CD4-positive, alpha-beta T cell (primary cell): Measurements from ENCODE around the gene AKNAD1. TPM values are rescaled to one million over a fixed set of nuclear protein-coding genes. Genes with fewer than 3 reads are reported as not detected.

Experiments used
- ATAC-seq: fragments of 200-7000 bp; cut with Tn5 transposase; one replicate; pipeline ENCODE4 v1.10.0; 2022; ENCODE audit warnings: mild to moderate bottlenecking; ENCODE audit not compliant: poor library complexity
- CTCF ChIA-PET: fragments of 350-600 bp; sonication (Branson Sonifier 250); formaldehyde crosslinking; loops from one replicate; lab custom pipeline; 2021; ENCODE audit warnings: antibody characterized with exemption, inconsistent platforms; lab: Charles Lee
- POLR2A ChIA-PET: fragments of 350-600 bp; sonication (Branson Sonifier 250); formaldehyde crosslinking; loops from one replicate; lab custom pipeline; 2021; ENCODE audit warnings: antibody characterized with exemption, inconsistent platforms; lab: Charles Lee
- DNase-seq, 14 experiments: peaks; one replicate each; pipeline ENCODE4 v3.0.0-alpha.2; 2013 to 2020; ENCODE audit warnings: mixed read lengths in 2 of 14
- H3K27ac ChIP-seq, 2 donors: one replicate each; pipeline versions ENCODE4 v1.5.1 to v1.7.0; 2013; ENCODE audit warnings: low read length in 2 of 2, low read depth in 1 of 2, mild to moderate bottlenecking in 1 of 2
- H3K27me3 ChIP-seq, 2 experiments: 1 replicate in 1 of 2; 2 replicates in 1 of 2; pipeline versions ENCODE4 v1.6.1 to v1.7.0; 2013; ENCODE audit warnings: low read length in 2 of 2, control low read depth in 1 of 2, mild to moderate bottlenecking in 1 of 2, moderate library complexity in 1 of 2; ENCODE audit not compliant: insufficient read depth in 2 of 2, control insufficient read depth in 1 of 2
- H3K36me3 ChIP-seq: one replicate; pipeline ENCODE4 v1.6.1; 2013; ENCODE audit warnings: low read length, control low read depth; ENCODE audit not compliant: insufficient read depth
- H3K4me1 ChIP-seq: one replicate; pipeline ENCODE4 v1.6.1; 2013; ENCODE audit warnings: low read length, control low read depth; ENCODE audit not compliant: insufficient read depth
- H3K4me3 ChIP-seq: one replicate; pipeline ENCODE4 v1.5.1; 2013; ENCODE audit warnings: mild to moderate bottlenecking, low read length, moderate library complexity
- H3K9me3 ChIP-seq, 2 experiments: 1 replicate in 1 of 2; 2 replicates in 1 of 2; pipeline versions ENCODE4 v1.6.1 to v1.7.0; 2013; ENCODE audit warnings: low read length in 2 of 2, mild to moderate bottlenecking in 2 of 2, control low read depth in 1 of 2, moderate library complexity in 1 of 2; ENCODE audit not compliant: control insufficient read depth in 1 of 2, insufficient read depth in 1 of 2
- H3K27ac Mint-ChIP-seq: one replicate; pipeline ENCODE4 v1.8.0; 2020; ENCODE audit warnings: mixed read lengths
- H3K27me3 Mint-ChIP-seq: one replicate; pipeline ENCODE4 v1.8.0; 2021; ENCODE audit warnings: mixed read lengths
- H3K36me3 Mint-ChIP-seq: one replicate; pipeline ENCODE4 v1.8.0; 2021; ENCODE audit warnings: low read depth, mixed read lengths
- H3K4me1 Mint-ChIP-seq: one replicate; pipeline ENCODE4 v1.8.0; 2021; ENCODE audit warnings: low read depth, mixed read lengths
- H3K4me3 Mint-ChIP-seq: one replicate; pipeline ENCODE4 v1.8.0; 2020; ENCODE audit warnings: mild to moderate bottlenecking, mixed read lengths
- H3K9me3 Mint-ChIP-seq: one replicate; pipeline ENCODE4 v1.8.0; 2020; ENCODE audit warnings: mixed read lengths
- intact Hi-C, 2 experiments: fragments of 100-400 bp; cut with DNase I in 1 of 2; cut with micrococcal nuclease in 1 of 2; formaldehyde crosslinking; loops; one replicate each; pipeline versions ENCODE4 v1.15.1 to v1.9.0; 2023 to 2025; cut with DNase I, micrococcal nuclease
- total RNA-seq, 174 experiments: library from RNA in 2 of 174; stranded (reverse) in 2 of 174; gene quantifications; one replicate each; pipeline ENCODE4 v1.2.3 and lab custom pipeline; 2021 to 2026
- TF ChIP-seq, protein P1 (sequence below): fragments of 200-600 bp; IDR thresholded peaks from one replicate; pipeline ENCODE4 v1.8.0; 2022; ENCODE audit warnings: antibody characterized with exemption, mild to moderate bottlenecking

The AKNAD1 gene
- total RNA-seq, 2 experiments from 2014 or later, result not detected

GRCh38 chr1:108828074-108828961 lies 28.6 kb downstream of the AKNAD1 start:
- Histone ChIP-seq H3K4me3 (no peak overlapping the region), H3K27ac (no peak overlapping the region), H3K27me3 (no peaks in the 10 kb centered on the region), H3K9me3 (no peaks in the 10 kb centered on the region), H3K36me3 (no peaks in the 10 kb centered on the region), H3K4me1 (peaks cover 4% of the 10 kb centered on the region)
- peak; percentile 46 to 83 (median 60) for DNase-seq
- ATAC-seq, result peak; percentile 68
- intact Hi-C loops, result loop anchor here (1.0 to 5.0 kb wide), 5 partner anchors 70 to 704 kb away; partner anchors contain the start of genes PRPF38B (in 1 of the 2) and SORT1 (in 1 of the 2)
- H3K4me3 Mint-ChIP-seq, result no peak overlapping the region
- no peaks in the 10 kb centered on the region for H3K4me1 Mint-ChIP-seq
- H3K9me3 Mint-ChIP-seq, result no peaks in the 10 kb centered on the region
- TF ChIP-seq, protein P1, sequence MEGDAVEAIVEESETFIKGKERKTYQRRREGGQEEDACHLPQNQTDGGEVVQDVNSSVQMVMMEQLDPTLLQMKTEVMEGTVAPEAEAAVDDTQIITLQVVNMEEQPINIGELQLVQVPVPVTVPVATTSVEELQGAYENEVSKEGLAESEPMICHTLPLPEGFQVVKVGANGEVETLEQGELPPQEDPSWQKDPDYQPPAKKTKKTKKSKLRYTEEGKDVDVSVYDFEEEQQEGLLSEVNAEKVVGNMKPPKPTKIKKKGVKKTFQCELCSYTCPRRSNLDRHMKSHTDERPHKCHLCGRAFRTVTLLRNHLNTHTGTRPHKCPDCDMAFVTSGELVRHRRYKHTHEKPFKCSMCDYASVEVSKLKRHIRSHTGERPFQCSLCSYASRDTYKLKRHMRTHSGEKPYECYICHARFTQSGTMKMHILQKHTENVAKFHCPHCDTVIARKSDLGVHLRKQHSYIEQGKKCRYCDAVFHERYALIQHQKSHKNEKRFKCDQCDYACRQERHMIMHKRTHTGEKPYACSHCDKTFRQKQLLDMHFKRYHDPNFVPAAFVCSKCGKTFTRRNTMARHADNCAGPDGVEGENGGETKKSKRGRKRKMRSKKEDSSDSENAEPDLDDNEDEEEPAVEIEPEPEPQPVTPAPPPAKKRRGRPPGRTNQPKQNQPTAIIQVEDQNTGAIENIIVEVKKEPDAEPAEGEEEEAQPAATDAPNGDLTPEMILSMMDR, result peak; percentile 78
- ChIA-PET POLR2A (interaction anchor here (0.8 to 1.1 kb wide), 2 partner anchors 67 to 136 kb away, joined by 3 to 4 read pairs; partner anchors contain the start of gene PRPF38B), CTCF (interaction anchor here (0.5 to 8.2 kb wide), 13 partner anchors 9 to 284 kb away, joined by 3 to 56 read pairs (median 3); partner anchors contain the start of gene PRPF38B)
- no peak overlapping the region for H3K27ac Mint-ChIP-seq
- H3K27me3 Mint-ChIP-seq, result no peaks in the 10 kb centered on the region
- H3K36me3 Mint-ChIP-seq, result no peaks in the 10 kb centered on the region

GRCh38 chr1:108826081-108826635 lies 30.7 kb downstream of the AKNAD1 start:
- Mint-ChIP-seq H3K4me1 (no peaks in the 10 kb centered on the region), H3K9me3 (no peaks in the 10 kb centered on the region), H3K27me3 (no peaks in the 10 kb centered on the region), H3K36me3 (no peaks in the 10 kb centered on the region), H3K27ac (no peak overlapping the region), H3K4me3 (no peak overlapping the region)
- ATAC-seq, result no peak
- DNase-seq, result no peak
- CTCF ChIA-PET, result interaction anchor here (0.7 to 8.2 kb wide), 3 partner anchors 13 to 102 kb away, joined by 3 to 56 read pairs (median 4); no protein-coding TSS in a partner anchor
- Histone ChIP-seq H3K27me3 (no peaks in the 10 kb centered on the region), H3K4me1 (peaks cover 4% of the 10 kb centered on the region), H3K27ac (no peak overlapping the region), H3K36me3 (no peaks in the 10 kb centered on the region), H3K4me3 (no peak overlapping the region), H3K9me3 (no peaks in the 10 kb centered on the region)
- POLR2A ChIA-PET, result interaction anchor here (0.6 kb wide), 1 partner anchor 339 kb away, joined by 3 read pairs; no protein-coding TSS in a partner anchor
- intact Hi-C loops, result loop anchor here (2.0 to 5.0 kb wide), 4 partner anchors 133 to 706 kb away; partner anchors contain the start of genes PRPF38B (in 2 of the 2) and SORT1 (in 1 of the 2)
- TF ChIP-seq, protein P1, result no peak

GRCh38 chr1:108824051-108824450 lies 32.8 kb downstream of the AKNAD1 start:
- TF ChIP-seq, protein P1, result no peak
- intact Hi-C loops, result no loop called here
- Histone ChIP-seq H3K36me3 (no peaks in the 10 kb centered on the region), H3K27ac (no peak overlapping the region), H3K4me3 (no peak overlapping the region), H3K4me1 (peaks cover 4% of the 10 kb centered on the region), H3K27me3 (no peaks in the 10 kb centered on the region), H3K9me3 (no peaks in the 10 kb centered on the region)
- Mint-ChIP-seq H3K4me1 (no peaks in the 10 kb centered on the region), H3K27me3 (no peaks in the 10 kb centered on the region), H3K27ac (no peak overlapping the region), H3K9me3 (no peaks in the 10 kb centered on the region), H3K4me3 (no peak overlapping the region), H3K36me3 (no peaks in the 10 kb centered on the region)
- ChIA-PET POLR2A (interaction anchor here (0.5 kb wide), 1 partner anchor 289 kb away, joined by 3 read pairs; no protein-coding TSS in a partner anchor), CTCF (interaction anchor here (8.2 kb wide), 1 partner anchor 73 kb away, joined by 56 read pairs; no protein-coding TSS in a partner anchor)
- no peak for DNase-seq
- ATAC-seq, result no peak
